Kidney epithelial cell (primary cell): ENCODE results near the gene OR7G2. TPM values are rescaled to one million over a fixed set of nuclear protein-coding genes. Genes with fewer than 3 reads are reported as not detected.
"Not testable (repeated sequence)": the region's sequence is repeated elsewhere in the genome, so short reads cannot be mapped to it uniquely, and the experiment has no call there.

Source experiments
- DNase-seq: peaks from one replicate; pipeline ENCODE4 v3.0.0-alpha.2; 2010; ENCODE audit warnings: low read depth
- H3K27me3 ChIP-seq: 2 replicates; pipeline ENCODE4 v1.6.0; 2011; ENCODE audit warnings: low read length; ENCODE audit not compliant: control insufficient read depth, insufficient read depth
- H3K36me3 ChIP-seq: 2 replicates; pipeline ENCODE4 v1.5.1; 2011; ENCODE audit warnings: low read length; ENCODE audit not compliant: control insufficient read depth, insufficient read depth
- H3K4me3 ChIP-seq: 2 replicates; pipeline ENCODE4 v1.5.1; 2011; ENCODE audit warnings: low read depth, mild to moderate bottlenecking, control low read depth, low read length
- CTCF ChIP-seq: IDR thresholded peaks from 2 replicates; pipeline ENCODE4 v1.5.1; 2011; ENCODE audit warnings: mild to moderate bottlenecking, moderate library complexity, low read length, control low read depth, inconsistent platforms; ENCODE audit not compliant: insufficient read depth, poor library complexity, severe bottlenecking
- total RNA-seq: library from RNA; depleted of rRNA; stranded (reverse); fragments of >200 nt; gene quantifications from 2 replicates; pipeline ENCODE4 v1.2.3, GENCODE V29; 2015

Gene OR7G2
- total RNA-seq, 1 donor from 2014 or later, result not detected

GRCh38 chr19:9073806-9074205 is 33.5 kb downstream of the OR7G2 start:
- no peak for TF ChIP-seq CTCF
- Histone ChIP-seq H3K36me3 (no peaks in the 10 kb centered on the region), H3K27me3 (no peaks in the 10 kb centered on the region), H3K4me3 (no peak overlapping the region)
- DNase-seq, result no peak

GRCh38 chr19:9071720-9072119 is 35.6 kb downstream of the OR7G2 start:
- DNase-seq, H3K36me3 ChIP-seq, H3K27me3 ChIP-seq, H3K4me3 ChIP-seq: not testable (repeated sequence)

- no peak for TF ChIP-seq CTCF
- no peaks in the 10 kb centered on the region for H3K36me3 ChIP-seq
- no peak for DNase-seq
- no peaks in the 10 kb centered on the region for H3K27me3 ChIP-seq
- H3K4me3 ChIP-seq, result no peak overlapping the region
Observed at GRCh38 chr19:9070066-9070465, 37.2 kb downstream of the OR7G2 start.

- DNase-seq, result no peak
- H3K4me3 ChIP-seq, result no peak overlapping the region
- no peak for TF ChIP-seq CTCF
- H3K27me3 ChIP-seq, result no peaks in the 10 kb centered on the region
- no peaks in the 10 kb centered on the region for H3K36me3 ChIP-seq
Observed at GRCh38 chr19:9065457-9066014, 41.7 kb downstream of the OR7G2 start.

- TF ChIP-seq CTCF, result no peak
- no peak for DNase-seq
- no peaks in the 10 kb centered on the region for H3K36me3 ChIP-seq
- H3K4me3 ChIP-seq, result no peak overlapping the region
- no peaks in the 10 kb centered on the region for H3K27me3 ChIP-seq
Observed at GRCh38 chr19:9061879-9062278, 45.4 kb downstream of the OR7G2 start.

- TF ChIP-seq CTCF, result no peak
- Histone ChIP-seq H3K27me3 (no peaks in the 10 kb centered on the region), H3K4me3 (no peak overlapping the region), H3K36me3 (no peaks in the 10 kb centered on the region)
- no peak for DNase-seq
Observed at GRCh38 chr19:9060564-9061340, 46.5 kb downstream of the OR7G2 start.
